ENCODE data around the gene FRY. TPM values are rescaled to one million over a fixed set of nuclear protein-coding genes. Genes with fewer than 3 reads are reported as not detected.

The FRY gene
- total and polyA plus RNA-seq, 10 of the 15 experiments (the other 5 are each of a cell fraction or from before 2014, with no cell fraction given), result 0.18 to 1.4 (median 0.30) TPM

DNA sequence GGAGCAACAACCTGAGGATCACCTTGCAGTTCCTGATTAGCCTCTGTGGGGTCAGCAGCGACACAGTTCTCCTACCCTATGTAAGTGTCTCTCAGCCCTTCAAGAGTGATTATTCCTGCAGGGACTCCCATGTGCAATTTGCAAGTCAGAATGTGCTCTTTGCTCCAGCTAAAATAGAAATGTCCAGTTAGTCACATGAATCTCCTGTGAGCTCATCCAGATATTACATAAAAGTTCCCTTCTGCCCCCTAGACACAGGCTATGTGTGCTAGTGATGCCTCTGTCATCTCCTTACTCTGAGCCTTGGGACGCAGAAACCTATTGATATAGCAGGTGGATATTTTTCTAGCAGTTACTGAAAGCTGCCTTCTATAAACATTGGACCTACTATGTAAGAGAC lies 178.1 kb downstream of the FRY start:
- SMC1A ChIA-PET (ENCODE audit: uncharacterized antibody, unreplicated experiment), result no interaction called here
- BruUV-seq (replicated peaks), result no TSS peak
- H3K4me2 ChIP-seq (ENCODE audit: control insufficient read depth, insufficient read depth), result no peak overlapping the region
- no peak for TF ChIP-seq KAT2A (conservative IDR thresholded peaks at IDR 0.05; ENCODE audit: control insufficient read depth, low read depth, low read length)
- no peak for TF ChIP-seq ATF7 (IDR thresholded peaks at IDR 0.05; ENCODE audit: low read depth)
- TF ChIP-seq, protein P1, sequence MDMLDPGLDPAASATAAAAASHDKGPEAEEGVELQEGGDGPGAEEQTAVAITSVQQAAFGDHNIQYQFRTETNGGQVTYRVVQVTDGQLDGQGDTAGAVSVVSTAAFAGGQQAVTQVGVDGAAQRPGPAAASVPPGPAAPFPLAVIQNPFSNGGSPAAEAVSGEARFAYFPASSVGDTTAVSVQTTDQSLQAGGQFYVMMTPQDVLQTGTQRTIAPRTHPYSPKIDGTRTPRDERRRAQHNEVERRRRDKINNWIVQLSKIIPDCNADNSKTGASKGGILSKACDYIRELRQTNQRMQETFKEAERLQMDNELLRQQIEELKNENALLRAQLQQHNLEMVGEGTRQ (IDR thresholded peaks at IDR 0.05; ENCODE audit: borderline replicate concordance, low read depth, low read length), result no peak
- no peak for TF ChIP-seq GABPA (IDR thresholded peaks at IDR 0.05; ENCODE audit: low read depth)
- no peak for TF ChIP-seq ZNF217 (IDR thresholded peaks at IDR 0.05)
- TF ChIP-seq CHD4 (IDR thresholded peaks at IDR 0.05), result no peak
- no peak for TF ChIP-seq PML (IDR thresholded peaks at IDR 0.05; ENCODE audit: low read length)
- TF ChIP-seq IKZF1 (conservative IDR thresholded peaks at IDR 0.05), result no peak
- TF ChIP-seq HDGF (IDR thresholded peaks at IDR 0.05), result no peak
- TF ChIP-seq, protein P2, sequence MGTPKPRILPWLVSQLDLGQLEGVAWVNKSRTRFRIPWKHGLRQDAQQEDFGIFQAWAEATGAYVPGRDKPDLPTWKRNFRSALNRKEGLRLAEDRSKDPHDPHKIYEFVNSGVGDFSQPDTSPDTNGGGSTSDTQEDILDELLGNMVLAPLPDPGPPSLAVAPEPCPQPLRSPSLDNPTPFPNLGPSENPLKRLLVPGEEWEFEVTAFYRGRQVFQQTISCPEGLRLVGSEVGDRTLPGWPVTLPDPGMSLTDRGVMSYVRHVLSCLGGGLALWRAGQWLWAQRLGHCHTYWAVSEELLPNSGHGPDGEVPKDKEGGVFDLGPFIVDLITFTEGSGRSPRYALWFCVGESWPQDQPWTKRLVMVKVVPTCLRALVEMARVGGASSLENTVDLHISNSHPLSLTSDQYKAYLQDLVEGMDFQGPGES (IDR thresholded peaks at IDR 0.05), result no peak
- TF ChIP-seq DPF2 (IDR thresholded peaks at IDR 0.05), result no peak
- TF ChIP-seq, protein P3, sequence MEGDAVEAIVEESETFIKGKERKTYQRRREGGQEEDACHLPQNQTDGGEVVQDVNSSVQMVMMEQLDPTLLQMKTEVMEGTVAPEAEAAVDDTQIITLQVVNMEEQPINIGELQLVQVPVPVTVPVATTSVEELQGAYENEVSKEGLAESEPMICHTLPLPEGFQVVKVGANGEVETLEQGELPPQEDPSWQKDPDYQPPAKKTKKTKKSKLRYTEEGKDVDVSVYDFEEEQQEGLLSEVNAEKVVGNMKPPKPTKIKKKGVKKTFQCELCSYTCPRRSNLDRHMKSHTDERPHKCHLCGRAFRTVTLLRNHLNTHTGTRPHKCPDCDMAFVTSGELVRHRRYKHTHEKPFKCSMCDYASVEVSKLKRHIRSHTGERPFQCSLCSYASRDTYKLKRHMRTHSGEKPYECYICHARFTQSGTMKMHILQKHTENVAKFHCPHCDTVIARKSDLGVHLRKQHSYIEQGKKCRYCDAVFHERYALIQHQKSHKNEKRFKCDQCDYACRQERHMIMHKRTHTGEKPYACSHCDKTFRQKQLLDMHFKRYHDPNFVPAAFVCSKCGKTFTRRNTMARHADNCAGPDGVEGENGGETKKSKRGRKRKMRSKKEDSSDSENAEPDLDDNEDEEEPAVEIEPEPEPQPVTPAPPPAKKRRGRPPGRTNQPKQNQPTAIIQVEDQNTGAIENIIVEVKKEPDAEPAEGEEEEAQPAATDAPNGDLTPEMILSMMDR (IDR thresholded peaks at IDR 0.05 in 2 of 3, conservative IDR thresholded peaks at IDR 0.05 in 1 of 3; ENCODE audit: control insufficient read depth in 2 of 3, extremely low read depth in 1 of 3, insufficient read depth in 1 of 3, low read depth in 3 of 3, low read length in 3 of 3), result no peak
- TF ChIP-seq, protein P4, sequence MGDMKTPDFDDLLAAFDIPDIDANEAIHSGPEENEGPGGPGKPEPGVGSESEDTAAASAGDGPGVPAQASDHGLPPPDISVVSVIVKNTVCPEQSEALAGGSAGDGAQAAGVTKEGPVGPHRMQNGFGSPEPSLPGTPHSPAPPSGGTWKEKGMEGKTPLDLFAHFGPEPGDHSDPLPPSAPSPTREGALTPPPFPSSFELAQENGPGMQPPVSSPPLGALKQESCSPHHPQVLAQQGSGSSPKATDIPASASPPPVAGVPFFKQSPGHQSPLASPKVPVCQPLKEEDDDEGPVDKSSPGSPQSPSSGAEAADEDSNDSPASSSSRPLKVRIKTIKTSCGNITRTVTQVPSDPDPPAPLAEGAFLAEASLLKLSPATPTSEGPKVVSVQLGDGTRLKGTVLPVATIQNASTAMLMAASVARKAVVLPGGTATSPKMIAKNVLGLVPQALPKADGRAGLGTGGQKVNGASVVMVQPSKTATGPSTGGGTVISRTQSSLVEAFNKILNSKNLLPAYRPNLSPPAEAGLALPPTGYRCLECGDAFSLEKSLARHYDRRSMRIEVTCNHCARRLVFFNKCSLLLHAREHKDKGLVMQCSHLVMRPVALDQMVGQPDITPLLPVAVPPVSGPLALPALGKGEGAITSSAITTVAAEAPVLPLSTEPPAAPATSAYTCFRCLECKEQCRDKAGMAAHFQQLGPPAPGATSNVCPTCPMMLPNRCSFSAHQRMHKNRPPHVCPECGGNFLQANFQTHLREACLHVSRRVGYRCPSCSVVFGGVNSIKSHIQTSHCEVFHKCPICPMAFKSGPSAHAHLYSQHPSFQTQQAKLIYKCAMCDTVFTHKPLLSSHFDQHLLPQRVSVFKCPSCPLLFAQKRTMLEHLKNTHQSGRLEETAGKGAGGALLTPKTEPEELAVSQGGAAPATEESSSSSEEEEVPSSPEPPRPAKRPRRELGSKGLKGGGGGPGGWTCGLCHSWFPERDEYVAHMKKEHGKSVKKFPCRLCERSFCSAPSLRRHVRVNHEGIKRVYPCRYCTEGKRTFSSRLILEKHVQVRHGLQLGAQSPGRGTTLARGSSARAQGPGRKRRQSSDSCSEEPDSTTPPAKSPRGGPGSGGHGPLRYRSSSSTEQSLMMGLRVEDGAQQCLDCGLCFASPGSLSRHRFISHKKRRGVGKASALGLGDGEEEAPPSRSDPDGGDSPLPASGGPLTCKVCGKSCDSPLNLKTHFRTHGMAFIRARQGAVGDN (IDR thresholded peaks at IDR 0.05), result no peak
- no peak for TF ChIP-seq MEF2A (IDR thresholded peaks at IDR 0.05; ENCODE audit: insufficient read depth, low read depth, low read length)
- TF ChIP-seq BCL11A (IDR thresholded peaks at IDR 0.05; ENCODE audit: low read depth, low read length), result no peak
- no peak for TF ChIP-seq CREM (IDR thresholded peaks at IDR 0.05; ENCODE audit: low read depth)
- TF ChIP-seq, protein P5, sequence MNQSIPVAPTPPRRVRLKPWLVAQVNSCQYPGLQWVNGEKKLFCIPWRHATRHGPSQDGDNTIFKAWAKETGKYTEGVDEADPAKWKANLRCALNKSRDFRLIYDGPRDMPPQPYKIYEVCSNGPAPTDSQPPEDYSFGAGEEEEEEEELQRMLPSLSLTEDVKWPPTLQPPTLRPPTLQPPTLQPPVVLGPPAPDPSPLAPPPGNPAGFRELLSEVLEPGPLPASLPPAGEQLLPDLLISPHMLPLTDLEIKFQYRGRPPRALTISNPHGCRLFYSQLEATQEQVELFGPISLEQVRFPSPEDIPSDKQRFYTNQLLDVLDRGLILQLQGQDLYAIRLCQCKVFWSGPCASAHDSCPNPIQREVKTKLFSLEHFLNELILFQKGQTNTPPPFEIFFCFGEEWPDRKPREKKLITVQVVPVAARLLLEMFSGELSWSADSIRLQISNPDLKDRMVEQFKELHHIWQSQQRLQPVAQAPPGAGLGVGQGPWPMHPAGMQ (IDR thresholded peaks at IDR 0.05; ENCODE audit: borderline replicate concordance), result no peak
- no peaks in the 10 kb centered on the region for H4K20me1 ChIP-seq (ENCODE audit: control insufficient read depth, insufficient read depth)
- no peak overlapping the region for H2AFZ ChIP-seq (ENCODE audit: control insufficient read depth, low read depth, low read length)
- no peaks in the 10 kb centered on the region for H3K4me1 ChIP-seq (ENCODE audit: control insufficient read depth, insufficient read depth, low read length)
- no peaks in the 10 kb centered on the region for H3K36me3 ChIP-seq (ENCODE audit: control insufficient read depth in 2 of 2, insufficient read depth in 2 of 2, low read length in 1 of 2)
- ATAC-seq (no peak), DNase-seq (ENCODE audit: low read depth, low spot score) (no peak), FAIRE-seq (no peak)
- no peaks in the 10 kb centered on the region for H3K9me3 ChIP-seq (replicated peaks; ENCODE audit: control insufficient read depth, insufficient read depth, low read length)
- RAD21 ChIA-PET (ENCODE audit: unreplicated experiment), result no interaction called here
- H3K79me2 ChIP-seq (ENCODE audit: control insufficient read depth, insufficient read depth, low read length), result no peaks in the 10 kb centered on the region
- H3K27ac ChIP-seq (ENCODE audit: control insufficient read depth, insufficient read depth), result no peak overlapping the region
- no peak overlapping the region for H3K4me3 ChIP-seq
- no peaks in the 10 kb centered on the region for H3K27me3 ChIP-seq (replicated peaks in 1 of 2; ENCODE audit: control insufficient read depth in 2 of 2, insufficient read depth in 2 of 2, low read length in 1 of 2)
- POLR2A ChIA-PET, result no interaction called here
- intact Hi-C loops (cut with micrococcal nuclease; ENCODE audit: unreplicated experiment), result no loop called here
- H3K9ac ChIP-seq (ENCODE audit: control insufficient read depth, insufficient read depth, low read length), result no peak overlapping the region
- CTCF ChIA-PET, result no interaction called here
- WGBS (ENCODE audit: insufficient coverage, insufficient replicate concordance, low lambda C conversion rate, missing lambda C conversion rate), result 65% methylated on average over 2 of the region's 2 CpGs
- in situ Hi-C loops (cut with MboI), result no loop called here
